CD1c-positive myeloid dendritic cell (primary cell): ENCODE measurements around the gene DOK4.
A peak's percentile ranks its signal among the peaks of the same experiment; 100 is the strongest.

Experiments
- DNase-seq: peaks from one replicate; pipeline ENCODE4 v3.0.0-alpha.2; 2016; ENCODE audit errors: extremely low spot score

Gene DOK4

DNA sequence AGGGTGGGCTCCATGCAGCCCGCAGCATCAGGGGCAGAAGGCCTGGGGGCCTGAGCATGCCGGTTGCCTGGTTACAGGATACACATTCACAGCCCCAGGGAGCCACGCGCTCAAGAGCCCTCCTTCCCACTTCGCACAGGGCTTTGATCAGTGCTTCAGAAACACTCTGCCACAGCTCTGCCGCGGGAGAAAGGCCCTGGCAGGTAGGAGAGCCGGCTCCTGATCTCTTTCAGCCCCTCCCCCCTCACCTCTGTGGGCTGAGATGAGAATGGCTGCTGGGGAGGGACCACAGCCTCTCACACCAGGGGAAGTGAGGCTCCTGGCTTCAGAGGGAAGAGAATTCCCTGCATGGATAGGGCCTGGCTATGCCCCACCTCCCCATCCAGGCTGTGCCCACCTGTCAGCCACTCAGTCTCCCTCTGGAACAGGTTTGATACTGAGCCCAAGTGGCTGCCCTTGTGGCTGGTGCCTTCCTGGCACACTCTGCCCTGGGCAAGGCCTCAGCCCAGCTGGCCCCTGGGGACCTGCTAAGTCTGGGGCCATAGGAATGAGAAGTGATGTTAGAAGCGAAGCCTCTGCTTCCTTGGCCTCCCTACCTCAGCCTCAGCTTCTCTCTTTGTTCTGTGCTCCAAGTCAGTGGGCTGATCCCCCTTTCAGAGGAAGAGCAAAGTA is 8.6 kb downstream of the DOK4 start:
- no peak for DNase-seq

DNA sequence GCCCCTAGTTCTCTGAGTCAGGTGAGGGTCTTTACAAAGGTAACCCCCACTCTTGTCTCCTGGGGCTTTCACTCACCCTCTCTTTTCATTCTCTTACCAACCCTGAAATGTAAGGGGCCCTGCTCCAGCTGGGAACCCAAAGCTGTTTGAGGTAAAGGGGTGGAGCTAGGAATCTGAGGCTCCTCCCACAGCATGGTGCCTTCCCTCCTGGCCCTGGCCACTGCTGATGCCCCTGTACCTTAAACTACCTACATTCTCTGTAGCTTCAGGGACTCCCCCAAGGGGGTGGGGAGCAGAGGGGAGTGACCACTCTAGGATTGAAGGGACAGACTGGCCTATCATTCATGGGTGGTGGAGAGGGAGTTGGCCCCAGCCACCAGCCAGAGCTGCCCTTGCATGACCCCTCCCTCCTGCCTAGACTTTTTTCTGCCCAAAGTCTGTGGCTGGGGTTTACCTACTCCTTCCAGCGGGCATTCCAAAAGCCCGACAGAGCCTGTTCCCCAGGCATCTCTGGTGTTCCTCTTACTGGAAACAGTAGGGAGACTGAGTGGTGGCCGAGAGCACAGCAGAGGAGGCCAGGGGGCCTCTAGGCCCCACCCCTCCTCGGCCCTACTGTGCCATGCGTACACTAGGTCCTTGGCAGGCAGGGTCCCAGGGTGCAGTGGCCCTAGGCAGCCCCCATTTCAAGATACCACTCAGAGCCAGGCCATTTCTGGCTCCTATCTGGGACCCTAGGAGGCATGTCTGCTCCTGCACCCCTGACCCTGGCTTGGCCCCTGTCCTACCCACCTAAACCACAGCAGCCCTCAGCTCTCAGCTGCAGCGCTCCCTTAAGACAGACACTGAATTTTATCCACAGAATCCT is 9.5 kb downstream of the DOK4 start:
- DNase-seq: no peak

DNA sequence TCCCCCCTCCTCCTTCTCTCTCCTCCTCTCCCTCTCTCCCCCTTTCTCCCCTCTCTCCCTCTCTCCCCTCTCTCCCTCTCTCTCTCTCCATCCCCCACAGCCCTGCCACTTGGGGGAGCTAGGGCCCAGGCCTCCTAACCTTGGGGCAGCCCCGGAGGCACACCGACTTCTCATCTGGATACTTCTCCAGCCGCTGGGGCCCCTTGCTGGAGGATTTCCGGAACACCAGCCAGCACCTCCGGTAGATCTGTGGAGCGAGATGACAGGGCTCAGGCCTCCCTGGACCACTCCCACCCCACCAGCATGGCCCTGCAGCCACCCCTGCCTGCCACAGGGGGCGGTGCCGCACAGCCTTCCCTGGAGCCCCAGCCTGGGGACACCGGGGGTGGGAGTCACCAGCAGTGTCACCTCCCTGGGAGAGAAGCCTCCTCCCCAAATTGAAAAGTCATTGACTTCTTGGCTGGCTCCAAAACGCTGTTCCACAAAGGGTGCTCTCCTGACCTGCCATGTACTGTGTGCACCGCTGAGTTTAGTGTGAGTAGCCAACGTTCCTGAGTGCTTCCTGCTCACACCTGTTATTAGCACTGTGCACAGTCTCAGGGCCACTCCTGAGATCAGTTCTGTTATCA is 10.5 kb downstream of the DOK4 start:
- peak; percentile 54 for DNase-seq

DNA sequence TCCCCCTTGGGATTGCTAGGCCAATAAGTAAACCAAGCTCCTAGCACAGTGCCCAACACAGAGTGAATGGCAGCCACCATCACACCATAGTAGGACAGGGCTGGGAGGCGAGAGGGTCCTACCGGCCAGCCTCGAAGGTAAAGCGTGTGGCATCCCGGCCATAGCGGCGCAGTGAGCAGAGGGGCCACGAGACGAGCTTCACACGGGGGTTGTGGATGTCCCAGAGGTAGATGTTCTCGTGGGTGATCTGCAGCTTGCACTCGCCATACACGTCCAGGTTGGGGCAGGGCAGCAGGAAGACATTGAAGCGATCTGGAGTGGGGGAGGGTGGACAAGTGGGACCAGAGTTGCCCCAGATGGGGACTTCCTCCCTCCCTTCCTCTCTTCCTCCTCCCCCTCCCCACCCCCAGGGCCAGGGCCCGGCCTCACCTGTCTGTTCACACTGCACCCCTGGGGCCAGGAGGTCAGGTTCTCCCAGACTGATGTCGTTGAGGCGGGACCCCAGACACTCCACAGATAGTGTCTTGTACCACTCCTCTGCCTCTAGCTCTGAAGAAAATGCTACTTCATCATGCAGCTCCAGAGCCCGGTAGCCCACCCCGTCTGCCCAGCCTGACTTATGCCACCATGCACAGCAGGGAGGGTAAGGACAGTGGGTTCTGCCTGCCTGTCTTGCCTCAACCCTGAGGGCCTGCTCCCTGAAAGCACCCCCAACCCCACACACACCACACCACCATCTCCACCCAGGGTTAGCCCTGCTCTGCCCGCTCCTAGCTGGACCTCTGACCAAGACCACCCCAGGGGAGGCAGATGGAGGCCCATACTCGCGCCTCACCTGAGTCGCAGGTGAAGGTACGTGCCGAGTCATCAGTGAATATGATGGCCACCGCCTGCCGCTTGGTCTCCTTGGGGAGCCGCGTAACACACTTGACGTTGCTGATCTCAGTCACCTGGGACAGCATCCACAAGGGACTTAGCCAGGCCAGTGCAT is 11.3 kb downstream of the DOK4 start:
- DNase-seq: no peak

DNA sequence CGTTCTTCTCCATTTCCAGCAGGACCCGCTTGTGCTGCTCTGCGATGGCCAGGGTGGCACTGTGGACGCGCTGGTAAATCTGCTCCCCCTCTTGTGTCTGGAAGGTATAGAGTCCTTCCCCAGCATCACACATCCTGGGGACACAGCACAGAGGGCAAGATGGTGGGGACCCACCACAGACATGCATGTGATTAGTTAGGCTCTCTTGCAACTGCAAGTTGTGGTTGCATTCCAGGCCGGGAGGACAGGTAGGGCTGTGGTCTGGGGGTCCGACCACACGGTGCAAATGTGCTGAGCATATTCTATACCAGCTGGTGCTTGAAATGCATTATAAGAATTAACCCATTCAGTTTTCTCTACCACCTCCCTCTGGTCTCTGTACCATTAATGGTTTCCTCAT is 12.4 kb downstream of the DOK4 start:
- DNase-seq: no peak

DNA sequence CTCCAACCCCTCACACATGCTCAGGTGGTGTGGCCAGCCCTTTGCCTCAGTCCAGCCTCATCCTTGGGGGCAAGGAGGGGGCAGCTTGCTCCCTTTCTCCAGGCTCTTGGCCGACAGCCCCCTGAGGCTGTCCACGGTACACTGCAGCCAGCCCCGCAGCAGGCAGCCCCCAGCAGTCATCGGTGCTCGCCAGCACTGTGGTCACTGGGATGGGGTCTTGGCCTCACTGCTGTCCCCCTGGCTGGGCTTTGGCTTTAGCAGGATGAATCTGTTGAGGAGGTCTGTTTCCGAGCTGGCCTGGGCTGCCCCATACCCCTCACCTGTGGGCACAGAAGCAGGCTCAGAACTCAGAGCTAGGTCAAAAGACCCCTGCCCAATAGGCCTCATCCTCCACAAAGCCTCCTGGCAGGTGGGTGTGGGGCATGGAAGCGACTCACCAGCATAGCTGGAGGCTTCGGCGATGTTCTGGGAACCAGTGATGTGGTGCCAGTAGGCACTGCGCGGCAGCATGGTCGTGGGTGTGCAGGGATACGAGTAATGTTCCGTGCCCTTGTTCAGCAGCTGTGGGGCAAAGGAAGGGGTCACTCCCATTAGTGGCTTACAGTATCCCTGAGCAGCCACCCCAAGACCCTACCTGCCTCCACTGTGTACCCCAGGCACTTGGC is 13.0 kb downstream of the DOK4 start:
- no peak for DNase-seq

DNA sequence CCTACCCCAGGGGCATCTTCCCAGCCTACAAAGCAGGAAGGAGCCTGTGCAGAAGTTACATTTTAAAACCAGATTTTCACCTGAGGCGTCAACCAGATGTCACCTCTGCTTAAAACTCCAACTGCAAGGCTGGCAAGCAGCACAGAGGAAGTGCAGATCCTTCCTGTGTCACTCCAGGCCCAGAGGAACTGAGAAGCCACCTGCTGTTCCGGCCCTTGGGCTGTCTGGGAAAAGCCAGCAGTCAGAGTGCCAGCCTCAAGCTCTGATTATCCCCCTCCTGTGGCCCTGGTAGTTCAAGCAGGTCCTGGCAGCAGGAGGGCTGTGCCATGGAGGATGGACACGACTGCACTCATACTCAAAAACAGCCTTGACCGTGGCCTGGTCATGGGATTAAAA is 13.6 kb downstream of the DOK4 start:
- DNase-seq: peak; percentile 7

DNA sequence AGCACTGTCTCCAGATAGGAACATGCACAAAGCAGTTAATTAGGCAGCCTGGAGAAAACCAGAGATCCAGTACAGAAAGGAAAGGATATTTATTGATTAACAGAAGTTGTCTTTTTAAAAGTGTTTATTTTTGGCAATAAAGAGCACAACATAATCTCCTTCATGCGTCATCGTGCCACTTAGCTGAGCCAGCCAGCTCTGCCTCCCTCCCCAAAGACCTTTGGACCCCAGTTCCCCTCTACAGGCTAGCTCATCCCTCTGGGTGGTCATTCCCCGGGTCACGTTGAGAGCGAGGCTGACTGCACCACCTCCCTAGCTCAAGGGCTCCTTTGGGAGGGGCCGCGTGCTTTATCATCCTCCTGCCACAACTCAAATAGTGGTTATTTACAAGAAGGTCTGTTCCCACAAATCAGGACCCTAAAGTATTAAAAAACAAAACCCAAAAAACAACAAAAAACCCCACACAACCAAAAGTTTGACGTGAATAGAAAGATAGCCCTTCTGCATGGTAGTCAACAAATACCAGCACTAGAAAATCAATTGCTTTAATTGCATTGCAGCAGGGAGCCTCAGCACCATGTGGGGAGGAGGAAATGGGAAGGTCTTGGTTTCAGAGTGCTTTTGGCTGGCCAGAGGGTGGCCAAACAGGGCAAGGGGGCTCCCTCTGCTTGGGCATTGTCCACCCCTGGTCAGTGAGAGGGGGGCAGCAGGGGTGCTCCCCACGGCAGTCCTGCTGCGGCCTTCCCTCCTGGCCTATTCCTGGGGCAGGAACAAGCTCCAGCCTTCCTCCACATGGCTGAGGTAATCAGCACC is 14.2 kb downstream of the DOK4 start:
- DNase-seq: no peak

DNA sequence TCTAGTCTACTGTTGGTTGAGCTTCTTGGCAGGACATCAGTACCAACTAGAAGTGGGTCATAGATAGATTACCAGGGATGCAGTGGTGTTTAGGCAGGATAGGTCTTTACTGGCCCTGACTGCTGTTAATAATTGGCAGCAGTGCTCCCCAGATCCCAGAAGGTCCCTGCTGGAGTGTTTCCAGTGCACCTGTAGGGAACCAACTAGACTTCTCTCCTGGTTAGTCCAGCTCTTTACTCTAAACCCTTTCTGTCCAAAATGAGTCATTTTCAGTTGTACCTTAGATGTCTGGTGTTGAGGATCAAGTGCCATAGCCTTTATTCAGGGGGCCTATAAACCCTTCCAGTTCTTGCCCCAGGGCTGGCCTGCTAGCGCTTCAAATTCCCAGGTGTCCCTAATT is 15.1 kb downstream of the DOK4 start:
- no peak for DNase-seq

DNA sequence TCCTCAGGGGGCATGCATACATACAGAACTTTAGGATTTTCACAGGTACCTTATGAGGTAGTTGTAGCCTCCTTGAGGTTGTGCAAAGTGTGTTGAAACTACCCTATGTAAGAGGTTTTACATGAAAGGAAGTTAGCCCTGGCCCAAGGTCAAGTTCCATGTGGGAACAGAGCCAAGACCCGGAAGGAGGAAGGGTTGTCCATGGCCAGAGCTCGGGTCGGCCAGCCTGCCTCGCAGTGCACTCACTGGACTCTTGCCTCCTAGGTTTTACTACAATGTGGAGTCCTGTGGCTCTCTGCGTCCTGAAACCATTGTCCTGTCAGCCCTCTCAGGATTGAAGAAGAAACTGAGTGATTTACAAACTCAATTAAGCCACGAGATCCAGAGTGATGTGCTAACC is 15.6 kb downstream of the DOK4 start:
- DNase-seq: peak; percentile 46

DNA sequence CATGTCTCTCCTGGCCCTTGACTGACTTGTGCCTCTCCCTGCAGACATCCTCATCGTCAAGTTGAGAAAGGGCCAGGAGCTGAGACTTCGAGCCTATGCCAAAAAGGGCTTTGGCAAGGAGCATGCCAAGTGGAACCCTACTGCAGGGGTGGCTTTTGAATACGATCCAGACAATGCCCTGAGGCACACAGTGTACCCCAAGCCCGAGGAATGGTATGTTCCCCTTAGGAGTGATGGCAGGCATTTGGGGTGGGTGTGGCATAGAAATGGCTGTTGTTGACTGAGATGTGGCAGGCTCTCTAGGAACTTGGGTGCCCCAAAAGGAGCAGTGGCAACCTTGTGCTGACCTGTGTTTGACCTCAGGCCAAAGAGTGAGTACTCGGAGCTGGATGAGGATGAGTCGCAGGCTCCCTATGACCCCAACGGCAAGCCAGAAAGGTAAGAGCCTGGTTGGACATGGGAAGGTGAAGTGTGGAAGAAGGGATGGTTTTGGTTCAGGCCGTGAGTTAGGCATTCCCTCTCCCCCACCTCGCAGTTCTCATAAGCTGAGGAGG is 16.3 kb downstream of the DOK4 start:
- no peak for DNase-seq

DNA sequence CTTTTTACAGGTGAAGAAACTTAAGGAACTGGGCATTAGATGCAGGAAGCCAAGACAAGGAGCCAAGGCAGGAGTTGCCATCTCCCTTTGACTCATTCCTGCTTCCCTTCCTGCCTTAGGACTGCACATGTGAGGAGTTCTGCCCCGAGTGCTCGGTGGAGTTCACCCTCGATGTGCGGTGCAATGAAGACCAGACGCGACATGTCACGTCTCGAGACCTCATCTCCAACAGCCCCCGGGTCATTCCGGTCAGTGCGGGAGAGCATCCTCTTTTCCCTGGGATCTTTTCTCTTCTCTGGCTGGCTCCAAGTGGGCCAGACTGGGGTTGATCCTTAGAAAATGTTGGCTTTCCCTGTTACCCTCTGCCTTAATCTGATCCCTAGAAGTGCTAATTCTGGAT is 17.2 kb downstream of the DOK4 start:
- DNase-seq: no peak

DNA sequence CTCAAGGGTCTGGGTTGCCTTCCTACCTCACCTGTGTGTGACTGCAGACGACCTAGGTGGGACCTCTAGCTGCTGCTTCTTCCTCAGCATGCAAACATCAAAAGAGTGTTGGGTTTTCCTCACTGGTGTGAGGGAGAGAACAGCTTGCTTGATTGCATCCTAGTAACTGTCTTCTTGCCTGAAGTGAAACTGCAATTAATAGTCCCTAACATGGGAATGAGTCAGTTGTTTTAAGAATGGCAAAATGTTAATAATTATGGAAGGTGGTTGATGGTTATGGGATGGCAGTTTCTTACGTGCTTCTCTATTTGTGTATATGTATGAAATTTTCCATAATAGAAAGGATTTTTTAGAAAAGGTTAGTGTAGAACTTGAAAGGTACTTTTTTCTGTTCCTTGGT is 17.9 kb downstream of the DOK4 start:
- DNase-seq: no peak

DNA sequence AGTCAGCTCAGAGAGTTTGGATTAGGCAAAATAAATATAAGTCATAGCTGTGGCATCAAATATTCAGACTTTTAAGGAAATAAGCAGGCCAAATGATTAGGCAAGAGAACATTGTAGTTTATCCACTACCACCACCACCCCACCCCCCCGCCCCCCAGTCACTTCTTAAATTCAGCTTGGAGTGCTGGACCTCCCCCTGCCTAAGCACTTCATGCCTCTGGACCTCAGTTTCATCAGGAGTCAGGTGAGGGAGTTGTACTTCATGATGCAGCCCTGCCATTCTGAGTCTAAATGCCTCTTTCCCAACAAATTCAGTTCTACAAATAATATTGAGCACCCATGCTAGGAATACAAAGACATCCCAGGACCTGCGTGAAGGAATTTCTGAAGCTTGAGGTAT is 21.8 kb downstream of the DOK4 start:
- DNase-seq: no peak

DNA sequence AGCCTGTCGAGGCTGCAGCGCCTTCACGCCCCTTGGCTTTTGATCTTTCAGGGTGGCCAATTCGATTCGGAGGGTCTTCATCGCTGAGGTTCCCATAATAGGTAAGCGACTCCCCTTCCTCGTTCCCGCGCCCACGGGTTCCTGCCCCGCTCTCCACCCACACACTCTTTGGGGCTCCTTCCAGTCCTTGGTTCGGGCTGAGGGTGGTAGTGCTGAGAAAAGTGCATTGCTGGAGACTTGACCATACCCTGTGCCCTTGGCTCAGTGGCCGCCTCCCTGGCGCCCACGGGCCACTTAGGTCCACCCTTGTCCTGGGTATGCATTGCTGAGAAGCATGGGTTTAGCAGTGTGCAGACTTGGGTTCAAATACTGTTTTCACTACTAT is 23.3 kb downstream of the DOK4 start:
- peak; percentile 13 for DNase-seq

DNA sequence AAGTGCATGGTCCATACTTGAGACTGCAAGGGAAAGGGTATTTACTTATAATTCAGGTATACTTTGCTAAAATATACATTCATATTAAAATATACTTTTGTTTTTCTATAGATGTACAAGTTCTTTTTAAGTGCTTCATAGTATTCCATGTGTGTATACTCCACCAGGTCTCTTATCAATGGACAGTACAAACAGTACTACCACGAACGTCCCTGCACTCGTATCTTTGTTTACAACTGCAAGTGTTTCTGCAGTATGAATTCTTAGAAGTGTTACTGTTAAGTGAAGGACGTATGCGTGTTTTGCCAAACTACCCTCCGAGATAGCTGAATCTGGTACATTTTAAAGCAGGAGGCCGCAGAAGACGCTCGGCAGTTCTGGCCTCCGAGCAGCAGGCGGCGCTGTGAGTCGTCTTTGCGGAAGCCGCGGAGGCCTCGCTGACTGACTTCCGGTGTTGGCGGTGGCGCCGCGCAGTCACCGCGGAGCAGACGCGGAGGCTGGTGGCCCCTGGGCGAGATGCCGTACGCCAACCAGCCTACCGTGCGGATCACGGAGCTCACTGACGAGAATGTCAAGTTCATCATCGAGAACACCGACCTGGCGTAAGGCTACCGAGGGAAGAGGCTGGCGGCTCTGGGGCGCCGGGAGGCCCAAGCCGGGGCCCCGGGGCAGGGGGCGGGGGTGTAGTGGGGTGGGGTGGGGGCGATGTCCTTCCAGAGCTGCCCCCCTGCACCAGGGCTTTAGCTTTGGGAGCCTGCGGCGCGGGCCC is 23.9 kb downstream of the DOK4 start, which contains the start of gene POLR2C:
POLR2C (plus strand) TSS at position 471 of the 769 bp plus-strand sequence; CDS start at position 517, 46 bp downstream.
- DNase-seq: peak; percentile 95

DNA sequence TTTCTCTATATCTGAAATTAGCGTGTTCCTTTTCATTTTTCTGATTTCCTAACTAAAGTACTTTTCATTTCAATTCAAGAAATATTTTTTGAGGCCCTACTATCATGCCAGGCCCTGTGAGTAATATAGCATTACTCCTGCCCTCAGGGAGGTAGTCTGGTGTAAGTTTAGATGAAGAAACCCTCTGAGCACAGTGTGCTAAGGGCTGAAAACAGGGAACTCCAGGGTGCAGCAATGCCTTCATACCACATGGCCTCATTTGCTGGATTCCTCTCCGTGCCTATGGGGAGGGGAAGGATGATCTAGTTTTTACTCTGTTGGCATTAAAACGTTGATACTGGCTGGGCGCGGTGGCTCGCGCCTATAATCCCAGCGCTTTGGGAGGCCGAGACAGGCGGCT is 34.3 kb downstream of the DOK4 start:
- no peak for DNase-seq

DNA sequence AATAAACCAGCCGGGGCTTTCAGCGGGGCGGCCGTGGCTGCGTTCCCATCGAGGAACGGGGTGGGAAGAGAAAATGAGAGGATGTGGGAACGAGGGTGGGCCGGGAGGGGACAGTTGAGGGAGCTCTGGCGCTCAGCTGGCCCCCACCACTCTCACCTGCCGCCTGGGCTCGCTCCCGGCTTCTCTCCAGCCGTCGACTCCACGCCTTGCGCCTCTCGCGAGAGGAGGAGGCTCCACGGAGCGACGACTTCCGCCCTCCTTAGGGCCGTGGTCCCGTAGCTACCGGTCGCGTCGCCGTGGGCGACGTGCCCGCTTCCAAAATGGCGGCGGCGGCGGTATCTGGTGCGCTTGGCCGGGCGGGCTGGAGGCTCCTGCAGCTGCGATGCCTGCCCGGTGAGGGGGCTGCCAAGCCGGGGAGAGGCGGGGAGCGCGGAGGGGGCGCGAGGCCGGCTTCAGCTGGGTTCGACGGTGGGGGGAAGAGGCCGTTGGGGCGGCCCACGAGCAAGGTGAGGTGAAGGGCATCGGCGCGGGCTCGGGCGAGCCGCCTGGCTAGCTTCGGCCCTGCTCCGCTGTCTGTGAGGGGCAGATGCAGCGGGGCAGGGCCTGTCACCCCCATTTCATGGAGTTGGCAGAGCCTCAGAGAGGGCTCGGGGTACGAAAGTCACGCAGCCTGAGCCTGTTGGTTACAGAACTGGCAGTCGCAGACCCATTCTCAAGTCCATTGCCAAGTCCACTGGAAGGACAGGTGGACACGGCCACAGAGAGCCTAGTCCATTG is 38.9 kb downstream of the DOK4 start, which contains the start of the genes CIAPIN1 and COQ9:
CIAPIN1 (minus strand) TSS at position 200 of the 777 bp plus-strand sequence. CDS start 6,457 bp downstream, outside the sequence.
COQ9 (plus strand) TSS at position 294 of the 777 bp plus-strand sequence; CDS start at position 321, 27 bp downstream.
- peak; percentile 98 for DNase-seq
